Midbrain (tissue), 1 donor: Measurements from ENCODE around the gene POLR2M.

ENCODE experiments used
- DNase-seq: peaks from one replicate; lab custom pipeline; 2025; lab: John Stamatoyannopoulos, UW

Gene POLR2M

GRCh38 chr15:57740048-57740447 lies 33.5 kb downstream of the POLR2M start:
- DNase-seq: no peak

- no peak for DNase-seq
Observed at GRCh38 chr15:57741089-57741488, 34.6 kb downstream of the POLR2M start.

GRCh38 chr15:57743424-57743823 lies 36.9 kb downstream of the POLR2M start:
- no peak for DNase-seq

- no peak for DNase-seq
Observed at GRCh38 chr15:57746786-57747185, 40.3 kb downstream of the POLR2M start.

GRCh38 chr15:57747206-57747896 lies 40.8 kb downstream of the POLR2M start:
- DNase-seq: no peak

GRCh38 chr15:57751177-57751800 lies 44.8 kb downstream of the POLR2M start:
- peak; percentile 64 for DNase-seq

- peak; percentile 48 for DNase-seq
Observed at GRCh38 chr15:57752436-57752835, 45.9 kb downstream of the POLR2M start.

GRCh38 chr15:57752840-57753239 lies 46.3 kb downstream of the POLR2M start:
- DNase-seq: no peak

- DNase-seq: no peak
Observed at GRCh38 chr15:57756466-57756865, 50.0 kb downstream of the POLR2M start.

GRCh38 chr15:57758560-57758959 lies 52.0 kb downstream of the POLR2M start:
- no peak for DNase-seq

- no peak for DNase-seq
Observed at GRCh38 chr15:57761562-57761961, 55.0 kb downstream of the POLR2M start.

GRCh38 chr15:57762302-57762701 lies 55.8 kb downstream of the POLR2M start:
- DNase-seq: no peak

GRCh38 chr15:57763176-57763964 lies 56.9 kb downstream of the POLR2M start:
- no peak for DNase-seq
